ENCODE results near the gene TRPM8.

The TRPM8 gene

DNA sequence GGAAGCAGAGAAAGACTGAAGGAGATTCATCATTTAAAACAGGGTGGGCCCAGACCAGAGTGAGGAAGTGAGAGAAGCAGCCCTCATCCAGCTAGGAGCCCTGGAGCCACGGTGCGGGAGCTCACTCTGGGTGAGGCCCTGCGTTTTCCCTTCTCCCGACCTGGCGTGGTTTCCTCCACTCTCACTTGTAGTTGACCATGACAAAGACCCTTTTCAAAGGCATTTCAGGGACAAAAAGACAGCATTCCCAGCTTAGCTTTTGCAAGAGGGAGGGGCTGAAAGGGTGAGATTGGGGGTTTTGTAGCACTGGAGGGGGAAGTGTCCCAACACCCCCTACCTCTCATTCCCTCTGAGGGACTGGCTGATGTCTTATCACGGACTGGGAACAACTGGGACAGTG is 56.6 kb downstream of the TRPM8 start:
- FAIRE-seq (no peak), DNase-seq (ENCODE audit: low spot score) (no peak)

DNA sequence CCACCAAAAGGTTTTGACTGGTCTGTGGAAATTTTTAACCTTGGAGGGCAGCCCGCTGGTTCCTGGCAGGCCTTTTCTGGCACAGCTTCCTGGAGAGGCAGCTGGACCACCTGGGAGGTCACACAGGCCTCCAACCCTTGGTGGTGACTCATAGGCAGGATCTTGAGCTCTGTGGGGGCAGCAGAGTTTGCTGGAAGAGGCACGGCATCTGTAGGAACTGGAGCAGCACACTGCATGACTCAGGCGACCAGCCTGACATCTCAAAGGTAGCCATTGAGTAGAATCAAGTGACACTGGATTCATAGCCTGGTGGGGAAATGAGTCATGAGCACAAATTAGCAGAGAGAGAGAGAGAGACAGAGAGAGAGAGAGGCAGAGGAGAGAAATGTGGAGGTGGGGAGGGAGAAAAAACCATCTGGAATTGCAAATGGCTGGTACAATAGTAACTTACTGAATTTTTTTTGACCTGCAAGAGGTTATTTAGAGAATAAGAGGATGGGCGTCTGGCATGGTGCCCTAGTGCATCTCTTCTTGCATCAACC is 57.4 kb downstream of the TRPM8 start:
- peak; percentile 99 for FAIRE-seq

DNA sequence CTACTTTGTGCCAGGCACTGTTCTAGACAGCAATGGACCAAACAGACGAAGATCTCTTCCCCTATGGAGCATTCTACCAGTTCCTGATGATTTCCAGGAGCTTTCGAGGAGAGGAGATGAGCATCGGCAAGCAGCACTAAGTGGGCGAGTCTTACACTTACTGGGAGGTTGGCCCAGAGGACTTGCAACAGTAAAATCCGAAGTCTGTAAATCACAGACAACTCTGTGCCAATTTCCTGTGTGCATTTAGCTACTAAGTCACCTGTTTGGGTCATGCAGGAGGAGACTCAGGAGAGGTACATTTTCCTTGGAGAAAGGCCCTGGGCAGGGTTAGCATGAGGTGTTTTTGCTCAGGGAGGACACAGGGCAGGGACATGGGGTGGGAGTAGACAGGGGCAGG is 58.9 kb downstream of the TRPM8 start:
- FAIRE-seq (no peak), DNase-seq (ENCODE audit: low spot score) (no peak)

More for the DNA sequence above, 57.4 kb downstream of the TRPM8 start:
- DNase-seq (ENCODE audit: low spot score): peak; percentile 100

DNA sequence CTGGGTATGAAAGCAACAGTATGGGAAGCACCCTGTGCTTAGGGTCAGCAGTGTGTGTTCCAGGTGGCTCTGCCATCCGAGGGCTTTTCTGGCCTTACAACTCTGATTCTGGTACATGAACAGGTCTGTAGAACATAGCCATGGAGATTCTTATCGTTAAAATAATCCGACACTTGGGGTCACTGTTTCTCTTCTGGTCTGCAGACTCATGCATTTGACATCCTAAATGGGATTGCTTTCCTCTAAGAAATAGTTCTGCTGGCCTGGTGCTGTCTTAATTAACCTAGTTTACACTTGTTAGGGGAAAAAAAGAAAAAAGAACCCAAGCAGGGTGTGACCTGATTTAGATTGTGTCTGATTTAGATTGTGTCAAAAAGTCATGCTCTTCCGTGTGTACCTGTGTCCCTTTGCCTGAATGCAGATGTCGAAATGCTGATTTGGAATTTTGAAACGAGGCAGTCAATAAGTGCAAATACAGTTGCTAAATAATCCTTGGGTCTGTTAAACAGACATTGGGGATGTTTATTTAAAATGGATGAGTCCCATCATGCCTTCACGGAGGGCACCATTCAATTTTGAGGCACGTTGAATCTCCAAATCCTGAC is 59.6 kb downstream of the TRPM8 start:
- DNase-seq (ENCODE audit: low spot score) (peak; percentile 76), FAIRE-seq (peak; percentile 89)

- DNase-seq (ENCODE audit: low spot score): no peak
- no peak for FAIRE-seq
Observed at GRCh38 chr2:233977296-233977837, 60.2 kb downstream of the TRPM8 start.

- peak; percentile 15 for FAIRE-seq
- DNase-seq (ENCODE audit: low spot score): no peak
Observed at GRCh38 chr2:233979748-233980147, 62.6 kb downstream of the TRPM8 start.

GRCh38 chr2:233980955-233981561 is 63.9 kb downstream of the TRPM8 start:
- FAIRE-seq (no peak), DNase-seq (ENCODE audit: low spot score) (no peak)

DNA sequence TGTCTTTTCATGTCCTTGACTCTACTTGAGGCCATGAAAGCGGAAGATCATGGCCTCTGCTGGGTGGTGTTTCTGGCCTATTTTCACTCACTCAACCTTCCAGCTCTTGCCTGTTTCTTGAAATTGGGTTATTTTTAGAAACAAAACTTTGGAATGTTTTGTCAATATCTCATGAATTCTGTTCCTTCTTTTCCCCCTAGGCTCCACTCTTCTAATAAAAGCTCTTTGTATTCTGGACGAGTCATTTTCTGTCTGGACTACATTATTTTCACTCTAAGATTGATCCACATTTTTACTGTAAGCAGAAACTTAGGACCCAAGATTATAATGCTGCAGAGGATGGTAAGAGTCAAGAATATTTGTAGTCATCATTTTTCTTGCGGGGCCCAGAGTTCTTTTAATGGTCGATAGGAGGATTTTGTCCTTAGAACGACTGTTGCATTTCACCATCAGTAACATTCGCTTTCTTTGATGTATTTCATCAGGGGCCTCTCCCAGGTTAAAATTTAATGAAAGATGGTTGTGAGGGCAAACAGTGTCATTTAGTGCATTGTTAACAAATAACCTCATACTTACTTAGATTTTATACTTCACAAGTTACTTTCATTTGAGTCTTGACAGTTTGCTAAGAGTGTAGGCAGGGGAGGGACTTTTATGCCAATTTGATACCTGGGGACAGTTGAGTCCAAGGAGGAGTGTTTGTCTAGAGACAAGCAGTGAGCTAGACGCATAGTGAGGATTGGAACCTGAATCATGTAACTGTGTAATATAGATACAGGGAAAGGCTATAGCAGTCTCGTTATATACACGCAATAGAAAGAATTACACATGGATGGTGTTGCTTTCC is 64.6 kb downstream of the TRPM8 start:
- DNase-seq (ENCODE audit: low spot score) (no peak), FAIRE-seq (no peak)

DNA sequence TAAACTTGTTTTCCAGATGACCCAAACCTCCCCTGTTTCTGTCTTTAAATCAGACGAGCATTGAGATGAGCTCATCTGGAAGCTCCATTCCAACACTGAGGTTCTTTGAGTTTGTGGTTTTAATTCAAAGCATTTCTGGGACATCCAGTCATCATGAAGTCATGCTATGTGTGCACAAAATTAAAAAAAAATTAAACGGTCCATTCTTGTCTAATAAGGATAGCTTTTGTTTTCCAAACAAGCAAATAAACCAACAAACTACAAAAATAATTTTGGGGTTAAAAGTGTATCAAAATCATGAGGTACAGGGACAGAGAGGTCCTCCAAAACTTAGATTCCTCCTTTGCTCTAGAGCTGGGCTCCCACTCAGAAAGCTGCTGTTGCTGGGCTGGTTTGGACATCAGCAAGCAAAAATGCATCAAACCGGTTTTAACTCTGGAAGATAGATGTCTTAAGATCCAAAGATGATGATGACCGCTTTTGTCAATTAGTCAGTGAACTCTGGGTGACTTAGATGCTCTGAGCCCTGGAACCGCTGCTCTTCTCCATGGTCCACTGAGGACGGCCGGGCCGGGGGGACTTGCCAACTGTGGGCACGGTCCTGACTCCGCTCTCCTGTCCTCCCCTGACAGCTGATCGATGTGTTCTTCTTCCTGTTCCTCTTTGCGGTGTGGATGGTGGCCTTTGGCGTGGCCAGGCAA is 65.4 kb downstream of the TRPM8 start:
- peak; percentile 98 for FAIRE-seq
- peak; percentile 99 for DNase-seq (ENCODE audit: low spot score)

DNA sequence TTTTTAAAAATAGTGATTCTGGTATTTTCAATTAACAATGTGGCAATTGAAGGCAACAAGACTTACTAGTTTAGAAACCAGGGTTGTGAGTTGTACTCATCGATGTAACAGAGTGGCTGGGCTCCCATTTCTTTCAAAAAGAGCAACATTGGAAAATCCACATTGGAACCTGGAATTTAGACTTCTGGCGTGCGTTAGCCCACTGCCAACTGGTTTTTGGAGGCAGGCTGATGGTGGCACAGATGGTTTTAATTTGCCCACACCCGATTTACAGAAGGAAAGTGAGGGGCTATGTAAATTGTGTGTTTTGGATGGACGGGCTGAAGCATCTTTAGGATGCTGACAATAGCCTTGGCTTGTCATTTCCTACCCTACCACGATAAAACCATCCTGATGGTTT is 66.3 kb downstream of the TRPM8 start:
- no peak for FAIRE-seq
- no peak for DNase-seq (ENCODE audit: low spot score)

GRCh38 chr2:233988581-233988980 is 71.4 kb downstream of the TRPM8 start:
- FAIRE-seq (no peak), DNase-seq (ENCODE audit: low spot score) (no peak)

DNA sequence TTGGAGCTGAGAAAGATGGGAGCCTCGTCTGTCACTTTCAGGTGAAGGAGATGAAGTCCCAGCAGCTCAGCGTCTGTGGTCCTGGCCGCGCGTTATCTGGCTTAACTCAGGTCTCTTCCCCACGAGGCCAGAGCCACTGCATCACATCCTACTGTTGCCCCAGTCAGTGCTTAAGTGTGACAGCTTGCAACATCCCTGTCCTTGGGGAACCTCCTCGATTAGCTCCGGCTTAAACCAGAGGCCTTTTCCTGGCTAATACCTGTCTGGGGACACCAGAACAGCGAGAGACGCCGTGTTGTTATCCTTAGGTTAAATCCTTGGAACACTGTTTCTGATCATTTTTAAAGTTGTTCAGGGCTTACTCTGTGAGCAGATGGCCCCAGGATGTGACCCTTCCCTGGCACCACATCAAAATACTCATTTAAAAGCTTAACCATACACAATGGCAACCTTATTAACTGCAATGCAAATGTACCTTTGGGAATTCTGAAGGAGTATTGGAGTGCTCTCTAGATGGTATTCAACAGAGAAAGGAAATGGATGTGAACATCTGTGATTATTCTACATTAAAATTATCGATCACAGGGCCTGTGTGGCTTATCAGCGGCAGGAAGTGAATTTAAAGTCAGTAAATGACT is 72.2 kb downstream of the TRPM8 start:
- no peak for FAIRE-seq
- no peak for DNase-seq (ENCODE audit: low spot score)

- DNase-seq (ENCODE audit: low spot score): no peak
- FAIRE-seq: no peak
Observed at GRCh38 chr2:233990261-233990798, 73.2 kb downstream of the TRPM8 start.

GRCh38 chr2:233991196-233991595 is 74.0 kb downstream of the TRPM8 start:
- DNase-seq (ENCODE audit: low spot score): no peak
- FAIRE-seq: no peak

- DNase-seq (ENCODE audit: low spot score) (no peak), FAIRE-seq (no peak)
Observed at GRCh38 chr2:233992513-233993217, 75.5 kb downstream of the TRPM8 start.

DNA sequence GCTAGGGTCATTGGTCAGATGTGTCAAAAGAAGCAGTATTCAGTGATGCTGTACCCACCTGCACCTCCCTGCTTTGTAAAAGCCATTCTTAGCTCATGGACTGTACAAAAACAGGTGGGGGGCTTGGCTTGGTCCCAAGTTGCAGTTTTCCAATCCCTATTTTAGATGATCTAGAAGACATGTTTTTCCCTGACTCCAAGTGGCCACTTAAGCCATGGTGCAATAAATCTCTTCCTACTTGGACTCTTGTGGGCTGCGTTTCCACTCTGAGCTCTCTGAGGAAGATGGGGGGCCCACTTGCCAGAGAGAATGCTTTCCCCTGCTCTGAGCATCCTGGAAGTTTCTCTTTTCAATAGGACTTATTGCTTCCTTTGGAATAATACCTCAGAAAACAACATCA is 76.3 kb downstream of the TRPM8 start:
- no peak for FAIRE-seq
- DNase-seq (ENCODE audit: low spot score): no peak

DNA sequence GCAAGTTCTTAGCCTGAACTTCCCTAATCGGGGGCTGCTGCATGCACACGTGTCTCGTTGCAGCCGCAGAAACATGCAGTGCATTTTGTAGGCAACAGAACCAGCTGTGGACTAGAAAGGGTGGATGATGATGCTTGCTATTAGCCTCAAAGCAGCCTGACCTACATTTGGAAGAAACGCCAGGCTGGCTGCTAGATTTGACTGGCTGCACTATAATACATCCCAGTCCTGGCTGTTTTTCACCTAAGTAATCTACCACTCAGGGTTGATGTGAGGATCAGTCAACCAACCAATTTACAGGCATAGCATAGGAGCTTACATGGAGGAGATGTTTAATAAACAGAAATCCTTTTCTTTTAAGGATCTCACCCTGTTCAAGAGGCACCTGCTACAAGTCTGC is 77.0 kb downstream of the TRPM8 start:
- FAIRE-seq (no peak), DNase-seq (ENCODE audit: low spot score) (no peak)

GRCh38 chr2:233996000-233996399 is 78.8 kb downstream of the TRPM8 start:
- no peak for FAIRE-seq
- no peak for DNase-seq (ENCODE audit: low spot score)

DNA sequence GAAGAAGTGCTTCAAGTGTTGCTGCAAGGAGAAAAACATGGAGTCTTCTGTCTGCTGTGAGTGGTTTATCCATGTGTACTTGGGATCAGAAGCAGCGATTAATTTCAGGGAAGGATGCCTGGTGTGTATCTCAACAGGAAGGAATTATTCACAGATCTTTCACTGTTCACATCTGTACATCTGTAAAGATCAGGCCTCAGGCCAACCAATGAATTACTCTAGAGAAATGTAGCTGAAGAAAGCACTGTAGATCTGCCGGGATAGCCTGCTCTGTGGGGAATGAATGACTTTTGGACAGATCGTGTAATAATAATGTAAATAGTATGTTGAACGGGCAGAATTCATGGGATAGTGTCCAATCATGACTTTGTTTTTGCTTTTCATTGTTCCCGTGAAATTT is 79.3 kb downstream of the TRPM8 start:
- no peak for FAIRE-seq
- no peak for DNase-seq (ENCODE audit: low spot score)

DNA sequence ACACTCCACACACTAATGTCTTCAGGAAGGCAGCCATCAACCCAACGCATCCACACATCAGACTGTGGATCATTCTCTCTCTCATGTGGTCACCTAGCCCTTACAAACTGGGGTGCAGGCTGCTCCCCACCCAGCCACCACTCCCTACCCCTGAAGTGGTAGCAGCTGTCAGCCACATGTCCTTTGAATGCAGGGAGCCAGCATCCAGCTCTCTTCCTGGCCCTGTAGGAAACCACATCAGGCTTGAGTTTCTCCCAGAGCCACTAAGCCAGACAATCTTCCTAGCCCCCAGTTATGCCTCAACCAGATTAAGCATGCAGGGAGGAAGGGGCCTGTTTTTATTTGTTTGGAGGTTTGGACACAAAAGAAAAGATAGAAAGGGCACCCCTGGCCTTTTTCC is 80.5 kb downstream of the TRPM8 start:
- DNase-seq (ENCODE audit: low spot score) (no peak), FAIRE-seq (no peak)

Measured in RCC 7860 (cell line).